Pericardium fibroblast (primary cell): ENCODE measurements around the gene ZNF526. TPM values are rescaled to one million over a fixed set of nuclear protein-coding genes. Genes with fewer than 3 reads are reported as not detected.

Experiments used
- total RNA-seq: library from RNA; depleted of rRNA; stranded (reverse); fragments of >200 nt; gene quantifications from 2 replicates; pipeline ENCODE4 v1.2.3, GENCODE V29; 2015

ZNF526 gene, protein sequence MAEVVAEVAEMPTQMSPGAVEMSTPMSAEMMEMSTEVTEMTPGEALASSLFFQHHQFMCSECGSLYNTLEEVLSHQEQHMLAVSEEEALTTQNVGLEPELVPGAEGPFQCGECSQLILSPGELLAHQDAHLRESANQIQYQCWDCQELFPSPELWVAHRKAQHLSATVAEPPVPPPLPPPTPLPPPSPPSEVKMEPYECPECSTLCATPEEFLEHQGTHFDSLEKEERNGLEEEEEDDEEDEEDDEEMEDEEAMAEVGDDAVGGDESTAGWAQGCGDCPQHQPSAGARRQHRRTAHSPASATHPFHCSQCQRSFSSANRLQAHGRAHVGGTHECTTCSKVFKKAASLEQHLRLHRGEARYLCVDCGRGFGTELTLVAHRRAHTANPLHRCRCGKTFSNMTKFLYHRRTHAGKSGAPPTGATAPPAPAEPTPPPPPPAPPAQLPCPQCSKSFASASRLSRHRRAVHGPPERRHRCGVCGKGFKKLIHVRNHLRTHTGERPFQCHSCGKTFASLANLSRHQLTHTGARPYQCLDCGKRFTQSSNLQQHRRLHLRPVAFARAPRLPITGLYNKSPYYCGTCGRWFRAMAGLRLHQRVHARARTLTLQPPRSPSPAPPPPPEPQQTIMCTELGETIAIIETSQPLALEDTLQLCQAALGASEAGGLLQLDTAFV
- total RNA-seq, result 4.3 and 8.2 TPM in 2 replicates

DNA sequence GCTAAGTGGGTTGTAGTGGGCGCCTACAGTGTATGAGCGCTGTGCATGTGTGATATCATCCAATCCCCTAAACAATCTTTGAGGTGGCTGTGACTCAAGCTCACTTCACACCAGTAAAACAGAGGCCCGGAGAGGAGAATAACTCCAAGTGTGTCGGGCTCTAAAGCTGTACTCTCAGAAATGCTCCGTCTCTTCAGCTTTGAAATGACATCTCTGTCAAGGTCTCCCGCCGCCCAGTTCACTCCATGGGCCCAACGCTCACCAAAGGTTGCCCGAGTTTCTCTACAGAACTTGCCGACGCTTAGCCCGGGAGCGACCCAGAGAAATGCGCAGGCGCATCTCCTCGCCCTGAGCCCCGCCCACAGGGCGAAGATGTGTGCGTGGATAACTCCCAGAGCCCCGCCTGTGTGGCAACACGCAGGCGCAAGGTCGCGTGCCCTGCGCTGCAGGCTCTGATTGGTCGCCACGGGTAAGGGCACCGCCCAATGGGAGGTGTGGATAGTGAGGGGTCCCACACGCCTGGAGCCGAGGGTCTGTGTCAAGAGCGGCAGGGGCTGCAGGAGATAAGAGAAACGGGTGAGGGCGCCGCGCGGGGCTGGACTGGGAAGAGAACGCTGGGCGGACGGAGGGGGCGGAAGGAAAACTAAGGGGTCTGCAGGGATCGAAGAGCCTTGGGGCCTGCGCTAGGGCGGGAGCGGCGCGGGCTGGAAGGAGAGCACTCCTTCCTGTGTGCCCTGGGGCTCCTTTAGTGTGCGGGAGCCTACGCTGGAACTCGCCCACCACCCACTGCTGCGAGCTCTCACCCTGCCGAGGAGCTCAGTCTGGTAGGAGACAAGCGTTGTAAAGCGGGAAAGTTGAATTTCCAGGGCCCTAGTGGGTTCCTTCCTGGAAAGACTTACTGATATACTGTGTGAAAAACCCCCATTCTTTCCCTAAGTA lies at the start of gene ZNF526:
Gene ZNF526, plus strand, starts transcription at position 501 of the 939 bp plus-strand sequence. CDS start 4,092 bp downstream, outside the sequence.

DNA sequence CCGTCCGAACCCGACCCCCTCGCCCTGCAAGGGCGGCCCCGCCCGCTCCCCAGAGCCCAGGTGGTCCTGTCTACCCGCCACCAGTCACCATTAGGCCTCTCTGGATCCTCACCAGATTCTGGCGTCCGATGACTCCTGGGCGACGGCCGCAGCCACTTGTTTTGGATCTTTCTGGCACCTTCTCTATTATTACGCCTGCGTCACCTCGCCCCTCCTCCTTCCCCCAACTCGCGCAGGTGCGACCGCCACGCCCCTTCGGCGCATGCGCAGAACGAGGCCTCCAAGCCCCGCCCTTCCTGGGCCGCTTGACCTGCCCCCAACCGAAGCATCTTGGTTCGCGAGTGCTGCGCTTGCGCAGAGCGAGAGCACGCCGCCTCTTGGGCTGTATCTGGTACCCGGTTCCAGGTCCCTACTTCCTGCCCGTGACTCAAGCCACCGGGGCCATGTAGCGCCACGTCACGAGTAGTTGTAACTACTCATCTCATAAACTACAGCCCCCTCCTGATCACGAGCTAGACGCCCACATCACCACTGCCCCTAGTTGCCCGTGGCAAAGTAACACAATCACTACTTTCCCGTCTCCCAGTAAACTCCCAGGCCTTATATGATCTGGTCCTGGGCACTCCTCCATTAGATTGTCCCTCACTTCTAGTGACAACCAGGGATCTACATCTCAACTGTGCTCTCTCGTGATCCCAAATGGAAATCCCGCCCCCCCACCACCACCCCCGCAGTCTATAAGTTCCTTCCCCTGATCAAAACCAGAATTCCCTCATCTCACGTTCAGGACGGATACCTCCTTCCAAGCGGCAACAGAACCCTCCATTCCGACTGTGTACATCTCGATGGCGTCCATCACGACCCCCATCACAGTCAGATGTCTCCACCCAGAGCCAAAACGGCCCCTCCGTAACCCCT lies 2.3 kb upstream of the ZNF526 start, which contains the start of gene DEDD2:
Gene DEDD2, minus strand, starts transcription at position 158 of the 918 bp plus-strand sequence. CDS start 670 bp downstream, outside the sequence.

GRCh38 chr19:42242512-42243409 lies 22.6 kb downstream of the ZNF526 start, which contains the start of gene GSK3A:
Gene GSK3A, minus strand, starts transcription at chr19:42242602. Its CDS starts 137 bp downstream, at chr19:42242465.

DNA sequence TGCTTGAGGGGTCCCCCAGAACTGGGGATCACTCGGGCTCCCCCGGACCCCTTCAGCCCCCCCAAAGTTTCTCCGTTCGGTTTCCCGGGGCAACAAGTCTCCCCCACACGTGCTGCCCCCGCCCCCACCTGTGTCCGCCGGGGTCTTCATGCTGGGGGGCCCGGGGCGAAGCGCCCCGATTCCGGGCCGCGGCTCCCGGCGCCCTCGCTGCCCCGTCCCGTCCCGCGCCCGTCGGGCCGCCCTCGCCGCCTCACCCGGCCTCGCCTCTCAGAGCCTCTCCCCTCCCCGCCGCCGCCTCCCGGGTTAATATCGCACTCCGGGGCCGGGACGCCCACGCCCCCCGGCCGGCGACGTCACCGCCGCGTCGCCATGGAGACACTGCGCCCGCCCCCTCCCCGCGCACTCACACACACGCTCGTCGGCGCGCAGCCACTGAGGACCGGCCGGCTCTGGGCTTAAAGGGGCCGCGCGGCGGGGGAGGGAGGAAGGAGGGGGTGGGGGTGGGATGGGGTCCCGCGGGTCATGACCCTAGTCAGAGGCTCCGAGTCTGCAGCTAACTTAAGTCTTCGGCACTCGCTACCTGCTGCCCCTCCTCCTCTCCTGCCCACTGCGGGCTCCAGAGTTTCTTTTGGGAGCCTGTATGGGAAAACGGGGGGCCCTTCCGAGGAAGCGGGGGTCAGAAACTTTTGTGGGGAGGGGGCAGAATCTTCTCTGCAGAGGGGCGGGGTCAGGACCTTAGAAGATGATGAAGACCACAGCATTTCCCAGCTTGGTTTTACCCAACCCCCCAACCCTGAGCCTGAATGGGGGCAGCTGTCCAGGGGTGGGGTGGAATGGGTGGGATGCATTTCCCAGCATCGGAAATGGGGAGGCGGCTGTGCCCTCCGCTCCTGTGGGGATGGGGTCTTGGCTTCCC lies 35.0 kb downstream of the ZNF526 start, which contains the start of gene ERF:
Gene ERF, minus strand, starts transcription at position 279 of the 916 bp plus-strand sequence. Its CDS starts 129 bp downstream, at position 150.

DNA sequence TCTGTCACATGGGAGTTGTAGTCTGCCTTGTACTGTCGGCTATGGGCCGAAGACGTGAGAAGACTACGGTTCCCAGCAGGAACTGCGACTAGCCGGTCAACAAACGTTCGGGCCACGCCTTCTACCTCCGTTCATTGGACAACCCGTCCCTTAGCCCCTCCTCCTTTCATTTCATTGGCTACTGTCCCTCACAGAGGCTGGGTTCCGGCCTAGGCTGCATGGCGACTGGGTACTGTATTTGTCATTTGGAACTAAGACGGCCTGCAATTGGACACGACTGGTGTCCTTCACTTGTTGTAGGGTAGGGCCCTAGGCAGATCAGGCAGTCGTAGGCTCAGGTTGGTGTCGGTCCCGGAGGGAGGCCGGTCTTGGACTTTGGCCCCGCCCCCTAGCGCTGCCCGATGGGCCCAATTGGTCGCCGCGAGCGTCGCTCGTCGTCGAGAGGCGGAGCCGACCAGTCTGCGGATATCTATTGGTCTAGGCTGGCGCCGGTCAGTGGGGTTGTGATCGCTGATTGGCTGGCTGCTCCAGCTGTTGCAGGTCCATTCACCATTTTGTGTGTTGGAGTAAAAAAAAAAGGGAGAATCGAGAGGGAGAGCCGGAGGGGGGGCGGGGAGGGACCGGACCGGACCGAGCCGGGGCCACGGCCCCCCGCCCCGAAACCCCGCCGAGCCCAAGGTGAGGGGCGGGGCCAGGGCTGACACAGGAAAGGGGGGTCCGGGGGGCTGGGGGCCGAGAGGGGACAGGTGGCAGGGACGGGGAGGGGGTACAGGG lies 48.8 kb downstream of the ZNF526 start, which contains the start of gene CIC:
Gene CIC, plus strand, starts transcription at position 549 of the 774 bp plus-strand sequence. CDS start 2,532 bp downstream, outside the sequence.

Other genes with a start within 250 kb of the ZNF526 start
- 0.34 TPM in 1 of 2 replicates, not detected in the other for gene ATP1A3, start 226.1 kb upstream of the ZNF526 start, total RNA-seq
- 0.77 TPM in 1 of 2 replicates, not detected in the other for gene GRIK5, start 150.1 kb upstream of the ZNF526 start, total RNA-seq
- gene ZNF574, start 144.1 kb upstream of the ZNF526 start, total RNA-seq, result 12.5 and 20.0 TPM in 2 replicates
- gene POU2F2, start 87.9 kb upstream of the ZNF526 start, total RNA-seq, result not detected in 2 replicates
- 12.0 and 13.4 TPM in 2 replicates for gene DEDD2, start 2.6 kb upstream of the ZNF526 start, total RNA-seq
- 16.3 and 17.9 TPM in 2 replicates for gene GSK3A, start 22.3 kb downstream of the ZNF526 start, total RNA-seq
- 36.2 and 47.7 TPM in 2 replicates for gene ERF, start 34.8 kb downstream of the ZNF526 start, total RNA-seq
- gene CIC, start 48.9 kb downstream of the ZNF526 start, total RNA-seq, result 42.0 and 69.8 TPM in 2 replicates
- 0.35 and 8.3 TPM in 2 replicates for gene PRR19, start 81.8 kb downstream of the ZNF526 start, total RNA-seq
- 16.9 and 27.4 TPM in 2 replicates for gene PAFAH1B3, start 82.3 kb downstream of the ZNF526 start, total RNA-seq
- gene TMEM145, start 93.0 kb downstream of the ZNF526 start, total RNA-seq, result not detected in 2 replicates
- gene MEGF8, start 105.3 kb downstream of the ZNF526 start, total RNA-seq, result 25.9 and 32.7 TPM in 2 replicates
- 1.6 and 1.8 TPM in 2 replicates for gene CNFN, start 170.0 kb downstream of the ZNF526 start, total RNA-seq
- 4.0 and 10.7 TPM in 2 replicates for gene LIPE, start 207.1 kb downstream of the ZNF526 start, total RNA-seq
- not detected in 2 replicates for gene CXCL17, start 222.6 kb downstream of the ZNF526 start, total RNA-seq